GM13977 (cell line): ENCODE data around the gene USO1.

Experiments used
- DNase-seq: peaks from one replicate; pipeline ENCODE4 v3.0.0; 2012; ENCODE audit warnings: low spot score
- CTCF ChIP-seq: IDR thresholded peaks from 2 replicates; pipeline ENCODE4 v1.5.1; 2012; ENCODE audit warnings: mild to moderate bottlenecking, control low read depth; ENCODE audit not compliant: insufficient read depth; ENCODE audit errors: extremely low read depth, missing control alignments
- in situ Hi-C: fragments of 300-500 bp; cut with MboI; formaldehyde crosslinking; loops from one replicate; pipeline ENCODE4 v1.12.0; 2022; ENCODE audit warnings: low sequenced_read_pairs, low pct_unique_long_range_greater_than_20kb, mixed read lengths, inconsistent platforms; ENCODE audit not compliant: unreplicated experiment

The USO1 gene

GRCh38 chr4:75724066-75724866 is at the start of gene USO1:
Gene USO1 (plus strand): TSS chr4:75724577. CDS start chr4:75724820, 243 bp downstream.
- DNase-seq, result peak; percentile 95
- in situ Hi-C loops, result no loop called here
- TF ChIP-seq CTCF, result peak; percentile 74

DNA sequence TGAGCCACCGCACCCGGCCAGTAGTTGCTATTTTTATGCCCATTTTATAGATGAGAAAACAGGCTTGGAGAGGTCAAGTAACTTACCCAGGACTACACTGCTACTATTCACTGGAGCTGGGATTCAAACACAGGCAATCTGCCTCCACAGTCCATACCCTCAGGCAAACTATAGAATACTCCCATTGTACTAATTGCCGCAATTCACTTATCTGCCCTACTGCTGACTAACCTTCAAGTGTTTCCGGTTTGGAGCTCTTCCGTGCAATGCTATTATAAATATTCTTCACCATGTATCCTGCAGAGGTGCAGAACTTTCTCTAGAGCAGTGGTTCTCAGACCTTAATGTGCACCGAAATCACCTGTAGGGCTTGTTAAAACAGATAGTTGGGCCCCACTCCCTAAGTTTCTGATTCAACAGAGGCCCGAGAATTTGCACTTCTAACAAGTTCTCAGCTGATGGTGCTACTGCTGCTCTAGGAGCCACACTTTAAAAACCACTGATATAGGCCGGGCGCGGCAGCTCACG is 49.3 kb upstream of the USO1 start:
- in situ Hi-C loops, result no loop called here
- no peak for DNase-seq
- no peak for TF ChIP-seq CTCF

DNA sequence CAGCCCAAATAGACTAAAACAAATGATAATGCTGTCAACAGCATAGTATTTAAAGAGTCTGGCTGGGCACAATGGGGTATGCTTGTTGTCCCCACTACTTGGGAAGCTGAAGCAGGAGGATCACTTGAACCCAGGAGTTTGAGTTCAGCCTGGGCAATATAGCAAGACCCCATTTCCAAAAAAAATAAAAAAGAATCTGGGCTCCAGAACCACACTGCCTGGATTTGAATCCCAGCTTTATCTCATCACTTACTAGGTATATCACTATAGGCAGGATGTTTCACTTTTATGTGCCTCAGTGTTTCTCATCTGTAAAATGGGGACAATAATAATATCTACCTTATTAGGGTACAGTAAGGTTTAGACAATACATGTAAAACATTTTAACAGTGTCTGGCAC is 45.9 kb upstream of the USO1 start:
- no peak for DNase-seq
- in situ Hi-C loops, result no loop called here
- no peak for TF ChIP-seq CTCF

GRCh38 chr4:75678965-75679364 is 45.4 kb upstream of the USO1 start:
- TF ChIP-seq CTCF, result no peak
- DNase-seq, result no peak
- in situ Hi-C loops, result no loop called here

DNA sequence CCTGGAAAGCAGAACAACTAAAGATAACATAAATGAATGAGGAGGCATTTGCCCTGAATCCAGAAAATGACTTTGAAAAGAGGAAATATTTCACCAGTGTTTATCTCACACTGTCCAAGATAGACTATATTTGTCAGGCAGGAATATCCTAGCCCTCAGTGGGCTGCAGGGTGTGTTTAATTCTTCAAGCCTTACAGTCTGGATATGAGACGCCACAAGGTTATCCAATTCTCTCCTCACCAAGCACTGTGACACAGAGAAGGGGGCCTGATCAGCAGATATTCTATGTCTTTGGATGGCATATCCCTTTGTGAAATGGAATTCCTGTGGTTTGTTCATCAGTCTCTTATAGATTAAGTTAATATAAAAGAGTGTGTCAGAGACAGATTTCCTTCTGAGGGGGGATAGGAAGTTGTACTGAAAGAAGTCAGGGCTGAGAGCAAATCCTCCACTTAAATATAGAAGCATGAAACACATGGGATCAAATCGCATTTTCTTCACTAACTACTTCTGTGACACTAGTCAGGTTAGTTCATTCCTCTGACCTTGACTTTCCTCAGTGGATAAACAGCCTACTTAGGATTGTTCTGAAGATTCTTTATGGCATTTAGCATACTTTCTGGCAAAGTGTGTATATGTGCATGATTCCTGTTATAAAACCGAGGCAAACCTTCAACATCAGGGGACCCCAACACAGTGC is 44.4 kb upstream of the USO1 start:
- no peak for DNase-seq
- TF ChIP-seq CTCF, result no peak
- in situ Hi-C loops, result no loop called here

DNA sequence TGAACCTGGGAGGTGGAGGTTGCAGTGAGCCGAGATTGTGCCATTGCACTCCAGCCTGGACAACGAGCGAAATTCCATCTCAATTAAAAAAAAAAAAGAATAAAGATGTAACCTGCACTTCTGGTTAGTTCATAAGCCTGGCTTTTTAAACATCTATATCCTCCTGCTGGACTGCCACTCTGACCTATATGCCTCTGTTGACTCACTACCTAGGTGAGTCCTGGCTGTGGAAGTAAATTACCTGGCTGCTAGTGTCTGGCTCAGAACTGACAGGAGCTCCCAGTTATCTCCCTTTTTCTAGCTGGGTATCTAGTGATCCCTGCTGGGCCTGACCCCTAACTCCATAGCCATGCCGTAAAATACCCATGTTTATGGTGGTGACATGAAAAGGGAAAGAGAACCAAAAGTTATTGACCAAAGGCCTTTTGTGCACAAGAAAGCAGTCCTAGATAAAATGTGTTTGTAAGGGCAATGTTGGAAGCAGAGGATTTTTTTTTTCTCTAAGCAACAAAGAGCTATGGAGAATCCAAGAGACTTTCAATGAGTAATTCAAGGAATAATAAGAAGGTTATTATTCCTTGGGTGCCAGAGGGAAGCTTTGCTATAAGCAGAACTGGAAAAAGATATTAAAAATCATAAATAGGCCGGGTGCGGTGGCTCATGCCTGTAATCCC is 40.8 kb upstream of the USO1 start:
- in situ Hi-C loops, result no loop called here
- DNase-seq, result no peak
- no peak for TF ChIP-seq CTCF
